ENCODE results near the gene SMTN. TPM values are rescaled to one million over a fixed set of nuclear protein-coding genes. Genes with fewer than 3 reads are reported as not detected.
"Not testable (repeated sequence)": the region's sequence is repeated elsewhere in the genome, so short reads cannot be mapped to it uniquely, and the experiment has no call there.

Gene SMTN
- total RNA-seq, 1 donor from 2014 or later, result 210 TPM

DNA sequence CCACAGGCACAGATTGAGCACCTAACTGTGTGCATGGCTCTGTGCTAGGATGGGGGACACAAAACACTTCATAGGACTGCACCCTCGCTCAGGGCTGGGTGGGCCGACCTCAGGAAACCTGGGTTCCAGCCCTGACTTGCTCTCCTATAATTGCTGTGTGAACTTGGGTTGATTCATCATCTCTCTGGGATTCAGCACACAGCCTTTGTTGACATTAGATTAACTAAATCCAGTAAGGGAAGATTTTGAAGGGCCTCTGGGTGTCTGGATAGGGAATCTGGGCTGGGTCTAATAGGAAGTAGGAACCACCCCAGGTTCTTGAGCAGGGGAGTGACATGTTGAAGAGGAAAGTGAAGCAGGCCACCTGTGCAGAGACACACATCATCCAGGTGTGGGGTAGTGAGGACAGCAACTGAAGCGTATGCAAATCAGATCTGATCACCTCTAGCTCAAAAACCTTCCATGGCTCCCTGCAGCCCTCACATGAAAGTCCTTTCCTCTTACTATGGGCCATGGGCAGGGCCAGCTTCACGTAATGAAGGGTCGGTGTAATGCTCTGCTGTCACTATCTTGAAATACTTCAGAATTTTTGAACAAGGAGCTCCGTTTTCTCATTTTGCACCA, 11.3 kb upstream of the SMTN start:
- DNase-seq (ENCODE audit: low read depth), result not testable (repeated sequence)

DNA sequence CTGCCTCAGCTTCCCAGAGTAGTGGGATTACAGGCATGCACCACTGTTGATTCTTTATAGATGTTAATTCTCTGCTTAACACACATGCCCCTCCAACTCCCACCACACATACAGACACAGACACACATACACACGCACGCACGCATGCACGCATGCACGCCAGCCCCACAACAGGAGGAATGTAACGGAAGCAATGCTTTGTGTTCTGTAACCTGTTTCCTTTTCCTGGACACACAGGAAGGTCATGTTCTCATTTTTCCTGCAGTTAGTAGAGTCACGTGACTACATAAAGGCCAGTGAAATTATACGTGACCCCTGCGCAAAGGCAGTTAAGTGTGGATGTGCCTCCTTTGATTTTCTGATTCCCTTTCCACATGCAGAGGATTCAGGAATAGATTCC, 8.0 kb upstream of the SMTN start:
- DNase-seq (ENCODE audit: low read depth), result not testable (repeated sequence)

DNA sequence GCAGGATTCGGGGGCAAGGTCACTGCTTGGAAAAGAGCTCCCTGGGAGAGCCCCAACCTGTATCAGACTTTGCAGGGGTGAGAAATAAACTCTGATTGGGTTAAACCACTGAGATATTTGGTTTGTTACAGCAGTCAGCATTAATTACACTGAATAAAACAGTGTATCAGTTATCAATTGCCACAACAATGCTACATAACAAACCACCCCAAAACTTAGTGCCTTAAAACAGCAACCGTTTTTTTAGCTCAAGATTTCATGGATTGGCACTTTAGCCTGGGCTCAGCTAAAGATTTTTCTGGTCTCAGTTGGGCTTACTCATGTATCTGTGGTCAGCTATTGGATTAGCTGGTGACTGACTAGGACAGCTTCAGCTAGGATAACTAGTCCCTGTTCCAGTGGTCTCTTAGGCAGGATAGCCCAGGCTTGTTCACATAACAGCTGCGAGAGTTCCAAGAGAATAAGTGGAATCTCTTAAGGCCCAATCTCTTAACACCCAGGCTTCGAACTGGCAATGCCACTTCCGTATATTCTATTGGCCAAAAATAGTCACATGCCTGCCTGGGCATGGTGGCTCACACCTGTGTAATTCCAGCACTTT, 7.5 kb upstream of the SMTN start:
- peak; percentile 46 for DNase-seq (ENCODE audit: low read depth)

DNA sequence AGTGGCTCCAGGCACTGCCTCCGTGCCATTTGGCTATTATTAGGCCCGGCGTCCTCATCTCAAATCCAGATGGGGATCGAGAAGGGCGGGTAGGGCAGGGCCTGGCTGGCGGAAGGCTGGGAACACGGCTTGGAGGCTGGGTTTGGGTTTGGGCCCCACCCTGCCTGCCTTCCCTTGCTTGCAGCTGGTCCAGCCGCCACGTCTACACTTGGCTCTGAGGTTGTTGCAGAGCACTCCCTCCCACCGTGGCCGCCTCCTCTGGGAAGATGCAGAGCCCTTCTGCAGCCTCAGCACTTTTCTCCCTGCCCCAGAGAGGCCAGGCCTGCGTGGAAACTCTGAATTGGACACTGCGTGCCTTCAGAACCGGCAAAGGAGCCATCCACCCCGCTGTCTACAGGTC, 5.2 kb upstream of the SMTN start:
- peak; percentile 68 for DNase-seq (ENCODE audit: low read depth)

DNA sequence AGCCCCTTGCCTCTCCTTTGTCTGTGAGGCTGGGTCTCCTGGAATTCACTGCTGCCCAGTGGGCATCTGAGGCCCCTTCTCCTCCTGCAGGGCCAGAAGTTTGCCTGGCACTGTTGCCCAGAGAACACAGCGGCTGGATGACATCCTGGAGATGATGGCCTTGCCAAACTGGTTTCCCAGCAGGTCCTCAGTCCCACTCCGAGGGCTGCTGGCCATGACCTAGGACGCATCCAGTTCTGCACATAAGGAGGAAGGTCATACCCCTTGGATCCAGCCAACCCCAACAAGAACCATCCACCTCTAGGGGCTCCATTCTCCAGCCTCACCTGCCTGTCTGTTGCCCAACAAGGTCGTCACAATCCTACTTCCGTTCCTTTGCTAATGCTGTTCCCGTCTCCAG, 3.4 kb upstream of the SMTN start:
- no peak for DNase-seq (ENCODE audit: low read depth)

DNA sequence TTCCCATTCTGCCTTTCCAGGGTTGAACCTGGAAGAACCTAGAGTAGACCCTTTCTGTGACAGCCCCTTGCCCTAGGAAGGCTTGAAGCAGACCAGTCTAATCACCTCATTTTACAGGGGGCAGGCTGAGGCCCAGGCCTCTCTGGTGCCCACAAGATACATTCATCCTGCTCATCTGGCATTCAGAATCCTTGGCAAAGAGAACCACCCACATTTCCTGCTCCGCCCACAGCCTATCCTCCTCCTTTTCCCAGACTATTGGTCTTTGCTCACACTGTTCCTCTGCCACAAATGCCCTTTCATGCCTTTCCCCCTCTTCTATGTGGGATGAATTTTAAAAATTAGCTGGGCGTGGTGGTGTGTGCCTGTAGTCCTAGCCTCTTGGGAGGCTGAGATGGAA, 2.7 kb upstream of the SMTN start:
- DNase-seq (ENCODE audit: low read depth), result not testable (repeated sequence)

DNA sequence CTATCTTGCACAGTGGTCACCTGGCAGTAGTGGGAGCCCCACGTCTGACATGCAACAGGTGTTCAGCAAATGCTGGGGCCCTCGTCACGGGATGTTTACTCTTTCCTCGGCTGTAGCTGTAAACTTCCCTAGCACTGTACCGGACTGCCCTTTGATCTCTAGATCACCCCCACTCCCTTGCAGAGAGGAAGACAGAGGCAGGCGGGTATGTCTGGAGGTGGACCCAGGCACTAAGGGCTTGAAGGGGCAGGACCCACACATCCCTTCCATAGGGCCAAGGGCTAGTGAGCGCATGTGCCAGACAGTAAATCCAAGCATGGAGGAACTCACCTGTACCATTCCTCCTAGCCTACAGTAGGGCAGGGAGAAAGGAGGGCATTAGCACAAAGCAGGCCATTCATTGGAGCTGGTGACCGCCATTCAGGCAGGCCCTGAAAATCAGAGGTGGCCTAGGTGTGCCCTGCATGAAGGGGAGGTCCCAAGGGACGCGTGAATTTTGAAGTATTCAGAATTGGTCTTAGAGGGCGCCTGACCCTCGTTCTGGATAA, 1.9 kb upstream of the SMTN start:
- DNase-seq (ENCODE audit: low read depth), result no peak

DNA sequence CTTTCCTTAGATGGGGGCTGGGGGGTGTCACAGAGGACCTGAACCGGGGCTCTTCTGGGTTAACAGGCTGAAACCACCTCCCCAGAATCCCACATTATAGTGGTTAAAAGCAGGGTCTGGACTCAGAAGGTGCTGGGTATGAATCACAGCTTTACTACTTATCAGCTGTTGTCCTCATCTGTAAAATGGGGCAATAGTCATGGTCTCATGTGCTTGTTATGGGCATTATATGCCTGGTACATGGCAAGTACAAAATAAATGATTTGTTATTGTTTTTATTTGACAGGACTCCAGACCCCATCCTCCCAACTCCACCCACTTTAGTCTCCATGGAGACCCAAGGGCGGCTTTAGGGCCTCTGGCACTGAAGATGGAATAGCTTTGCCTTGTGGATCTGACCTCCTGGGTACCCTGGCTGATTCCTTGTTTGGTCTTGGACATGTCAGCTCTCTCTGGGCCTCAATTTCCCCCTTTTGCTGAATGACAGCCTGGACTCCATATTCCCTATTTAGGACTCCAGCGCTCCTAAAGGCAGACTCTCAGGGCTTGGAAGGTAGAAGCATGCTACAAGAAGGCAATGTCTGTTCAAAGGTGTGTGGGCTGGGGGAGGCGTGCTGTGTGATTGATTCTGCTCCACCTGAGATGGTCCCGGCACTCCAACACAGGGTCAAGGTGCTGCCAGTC, 812 bp upstream of the SMTN start:
- no peak for DNase-seq (ENCODE audit: low read depth)

DNA sequence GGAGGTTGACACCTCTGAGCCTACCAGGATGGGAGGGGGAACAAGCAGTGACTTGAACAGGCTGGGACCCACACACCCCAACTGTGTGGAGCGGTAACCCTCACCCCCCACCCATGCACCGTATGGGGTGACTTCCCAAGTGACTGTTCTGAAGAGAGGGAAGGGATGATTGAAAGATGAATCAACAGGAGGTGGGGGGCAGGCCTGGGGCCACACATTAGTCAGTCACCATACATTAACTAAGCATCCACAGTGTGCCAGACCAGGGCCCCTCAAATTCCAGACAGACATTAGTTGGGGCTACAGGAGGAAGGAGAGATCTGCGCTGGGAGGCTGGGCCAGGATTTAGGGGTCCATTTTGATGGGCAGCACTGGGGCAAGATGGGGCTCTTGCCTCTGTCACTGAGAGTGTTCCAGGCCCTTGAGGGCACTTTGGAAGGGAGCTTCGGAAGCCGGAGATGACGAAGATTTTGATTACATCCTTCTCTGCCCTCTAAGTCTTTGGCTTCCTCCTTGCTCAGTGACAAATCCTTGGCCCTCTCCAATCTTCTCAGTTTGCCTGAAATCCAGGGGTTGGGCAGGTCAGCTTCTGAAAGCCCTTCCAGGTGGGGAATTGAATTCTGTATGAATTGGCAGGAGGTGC, 966 bp downstream of the SMTN start:
- peak; percentile 29 for DNase-seq (ENCODE audit: low read depth)

DNA sequence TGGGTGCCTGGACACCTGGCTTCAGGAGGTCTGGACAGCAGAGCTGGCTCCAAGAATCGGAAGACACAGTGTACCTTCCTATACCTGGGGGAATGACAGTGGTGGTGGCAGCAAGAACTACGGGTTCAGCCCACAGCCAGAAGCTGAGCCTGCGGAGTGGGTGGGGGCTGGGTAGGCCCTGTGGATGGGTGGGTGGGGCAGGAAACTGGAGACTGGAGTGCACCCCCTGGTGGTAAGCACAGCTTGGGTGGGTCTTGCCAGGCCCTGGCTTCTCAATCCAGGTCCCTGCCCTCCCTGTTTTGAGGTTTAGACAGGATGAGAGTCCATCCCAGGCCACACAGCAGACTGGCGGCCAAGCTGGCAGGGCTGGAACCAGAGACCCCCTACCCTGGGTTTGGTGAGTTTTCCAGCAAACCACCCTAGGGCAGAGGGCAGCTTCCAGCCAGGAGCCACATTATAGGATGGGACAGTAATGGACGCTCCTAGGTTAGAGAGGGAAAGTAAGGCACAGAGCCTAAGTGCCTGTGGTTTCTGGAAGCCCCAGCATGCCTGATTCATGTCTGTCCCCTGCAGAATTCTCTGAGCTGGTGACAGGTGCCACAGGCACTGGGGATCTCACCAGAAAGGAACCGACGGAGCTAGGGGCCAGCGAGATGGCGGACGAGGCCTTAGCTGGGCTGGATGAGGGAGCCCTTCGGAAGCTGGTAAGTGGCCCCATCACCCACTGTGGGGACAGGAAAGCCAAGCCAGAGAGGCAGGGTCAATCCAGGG, 1.7 kb downstream of the SMTN start:
- DNase-seq (ENCODE audit: low read depth), result peak; percentile 92

DNA sequence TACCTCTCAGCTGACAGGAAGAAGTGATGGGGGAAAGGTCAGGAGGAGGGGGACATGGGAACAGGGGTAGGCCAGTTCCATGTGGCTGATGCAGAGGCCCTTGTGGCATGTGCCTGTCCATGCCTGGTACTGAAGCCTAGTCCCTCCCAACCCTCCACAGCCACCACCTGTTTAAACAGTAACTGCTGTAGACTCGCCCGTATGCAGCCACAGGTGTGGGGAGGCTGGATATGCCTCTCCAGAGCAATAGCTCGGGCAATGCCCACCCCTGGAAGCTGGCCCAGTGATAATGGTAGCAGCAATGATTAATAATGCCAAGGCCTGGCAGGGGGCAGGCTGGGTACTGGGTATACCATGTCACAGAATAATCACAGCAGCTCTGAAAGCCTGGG, 2.3 kb downstream of the SMTN start:
- peak; percentile 78 for DNase-seq (ENCODE audit: low read depth)

DNA sequence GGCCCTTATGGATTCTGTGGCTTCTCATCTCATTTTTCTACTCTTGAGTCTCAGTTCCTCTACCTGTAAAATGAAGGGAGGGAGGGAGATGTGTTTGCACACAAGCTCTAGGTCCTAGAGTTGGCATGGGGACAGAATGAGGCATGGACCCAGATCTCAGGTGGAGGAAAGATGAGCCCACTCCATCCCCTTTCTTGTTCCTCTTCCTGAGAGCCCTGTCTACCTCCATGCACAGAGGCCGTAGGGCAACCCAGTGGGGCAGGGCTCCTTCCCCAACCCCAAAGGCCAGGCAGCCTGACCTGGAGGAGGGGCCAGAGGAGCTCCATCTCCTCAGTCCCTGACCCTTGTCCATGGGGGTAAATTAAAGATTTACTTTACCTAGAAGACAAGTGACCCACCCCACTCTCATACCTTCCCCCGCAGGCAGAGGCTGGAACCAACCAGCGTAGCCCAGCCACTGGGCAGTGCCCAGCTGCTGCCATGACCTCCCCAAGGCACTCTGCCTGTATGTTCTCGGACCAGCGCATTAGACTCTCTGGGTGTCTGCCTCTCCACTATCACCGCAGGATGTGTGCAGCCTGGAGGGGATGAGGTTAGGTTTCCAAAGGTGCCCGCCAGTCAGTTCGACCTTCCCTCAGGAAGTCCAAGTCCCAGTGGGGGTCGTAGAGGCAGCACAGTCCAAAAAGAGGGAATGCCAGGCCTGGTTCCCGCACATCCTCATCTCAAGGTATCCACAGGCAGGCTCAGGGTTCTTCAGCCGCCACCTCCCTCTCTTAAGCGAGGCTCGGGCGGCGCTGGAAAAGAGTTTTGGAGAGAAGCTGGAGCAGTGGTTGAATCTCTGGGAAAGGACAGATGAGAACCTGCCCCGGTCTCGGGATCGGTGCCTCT, 3.0 kb downstream of the SMTN start:
- peak; percentile 55 for DNase-seq (ENCODE audit: low read depth)

DNA sequence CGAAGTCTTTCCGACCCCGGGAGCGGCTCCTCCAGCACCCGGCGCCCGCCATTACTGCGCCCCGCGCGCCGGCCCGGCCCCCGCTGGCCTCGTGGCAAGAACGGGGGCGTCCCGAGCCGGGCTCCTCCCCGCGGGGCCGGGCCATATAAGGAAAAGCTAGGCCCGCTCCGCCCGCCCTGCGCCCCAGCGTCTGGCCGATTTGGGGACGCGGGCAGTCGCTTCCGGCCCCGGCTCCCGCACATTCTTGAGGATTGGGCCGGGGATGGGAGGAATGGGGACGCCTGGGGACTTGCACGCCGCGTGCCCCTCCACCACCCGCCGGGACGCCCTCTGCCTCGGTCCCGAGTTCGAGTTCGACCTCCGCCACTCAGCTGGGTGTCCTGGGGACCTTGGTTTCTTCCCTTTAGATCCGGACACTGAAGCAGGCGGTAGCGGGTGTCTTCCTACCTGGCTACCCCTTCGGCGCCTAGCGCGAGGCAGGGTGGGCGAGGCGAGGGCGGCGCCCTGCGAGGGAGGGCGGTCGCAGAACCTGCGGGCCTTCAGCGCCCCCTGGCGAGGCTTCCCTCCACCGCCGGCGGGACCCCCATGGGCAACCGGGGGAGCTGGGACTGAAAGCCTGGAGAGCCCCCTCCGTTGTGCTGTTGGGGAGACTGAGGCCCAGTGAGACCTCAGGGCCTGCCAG, 3.8 kb downstream of the SMTN start:
- DNase-seq (ENCODE audit: low read depth), result peak; percentile 95

DNA sequence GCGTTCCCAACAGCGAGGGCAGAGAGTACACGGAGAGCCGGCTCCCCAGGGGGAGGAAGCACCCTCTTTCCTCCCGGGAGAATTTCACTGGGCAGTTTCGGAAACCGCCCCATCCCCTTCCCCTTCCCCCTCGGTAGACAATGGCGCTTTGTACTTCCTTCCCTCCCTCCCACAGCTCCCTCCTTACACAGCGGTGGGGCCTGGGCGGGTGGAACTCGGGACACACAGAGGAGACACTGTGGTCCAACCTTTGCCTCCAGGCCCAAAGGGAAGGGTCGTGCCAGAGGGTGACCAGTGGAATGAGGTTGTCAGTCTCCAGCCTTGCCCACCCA, 4.3 kb downstream of the SMTN start:
- DNase-seq (ENCODE audit: low read depth), result no peak

DNA sequence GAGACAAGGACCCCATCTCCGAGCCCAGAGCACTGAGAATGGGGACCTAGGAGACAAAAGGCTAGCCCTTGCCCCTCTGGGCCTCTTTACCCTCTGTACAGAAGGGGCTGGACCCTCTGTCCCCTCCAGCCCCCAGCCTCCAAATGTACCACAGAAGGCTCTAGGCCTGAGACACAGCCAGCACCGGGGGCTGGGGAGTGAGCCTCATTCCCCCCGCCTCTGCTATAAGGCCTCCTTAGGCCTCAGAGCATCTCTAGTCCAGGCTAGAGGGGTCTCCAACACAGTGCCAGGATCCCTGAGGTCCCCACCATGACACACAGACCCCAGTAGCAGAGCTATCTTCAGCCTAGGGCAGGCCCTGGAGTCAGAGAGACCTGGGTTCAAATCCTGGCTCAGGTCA, 4.8 kb downstream of the SMTN start:
- DNase-seq (ENCODE audit: low read depth), result no peak

DNA sequence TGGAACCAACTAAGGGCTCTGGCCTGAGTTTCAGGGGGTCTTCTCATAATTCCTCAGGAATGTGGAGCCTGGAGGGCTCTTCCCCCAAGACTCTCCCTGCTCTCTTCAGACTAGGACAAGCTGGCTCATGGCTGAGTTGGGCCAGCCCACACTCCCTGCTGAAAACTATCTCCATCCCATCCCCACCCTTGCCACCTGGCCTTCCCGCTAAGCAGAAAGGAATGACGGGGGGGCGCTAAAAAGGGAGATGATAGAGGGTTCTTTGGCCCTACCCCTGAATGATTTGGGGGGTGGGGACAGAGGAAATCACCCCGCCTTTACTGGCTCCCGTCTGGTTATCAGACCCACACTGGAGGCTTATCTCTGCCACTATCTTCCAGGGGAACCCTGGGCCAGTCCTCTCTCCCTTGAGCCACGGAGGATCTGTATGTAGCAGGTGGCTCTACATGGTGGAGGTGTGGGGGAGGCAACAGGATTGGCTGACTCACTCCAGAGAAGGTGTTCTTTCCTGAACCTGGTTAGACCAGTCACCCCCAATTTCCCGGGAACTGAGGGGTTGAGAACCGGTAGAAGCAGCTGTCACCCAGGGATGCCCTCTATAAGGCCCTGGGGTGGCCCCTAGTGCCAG, 5.7 kb downstream of the SMTN start:
- peak; percentile 68 for DNase-seq (ENCODE audit: low read depth)

DNA sequence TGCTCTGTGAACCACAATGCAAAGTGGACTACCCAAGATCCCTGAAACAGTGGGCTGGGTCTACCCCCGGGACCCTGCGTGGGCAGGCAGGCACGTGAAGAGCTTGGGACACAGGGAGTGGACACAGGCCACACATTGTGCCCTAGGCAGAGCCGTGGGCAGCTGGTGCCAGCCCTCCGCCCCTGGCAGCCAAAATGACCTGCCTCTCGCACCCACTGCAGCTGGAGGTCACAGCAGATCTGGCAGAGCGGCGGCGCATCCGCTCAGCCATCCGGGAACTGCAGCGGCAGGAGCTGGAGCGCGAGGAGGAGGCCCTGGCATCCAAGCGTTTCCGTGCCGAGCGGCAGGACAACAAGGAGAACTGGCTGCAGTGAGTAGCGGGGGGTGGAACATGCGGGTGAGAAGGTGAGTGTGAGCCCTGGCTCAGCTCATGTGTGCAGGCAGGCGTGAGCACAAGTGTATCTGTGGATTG, 6.7 kb downstream of the SMTN start:
- no peak for DNase-seq (ENCODE audit: low read depth)

DNA sequence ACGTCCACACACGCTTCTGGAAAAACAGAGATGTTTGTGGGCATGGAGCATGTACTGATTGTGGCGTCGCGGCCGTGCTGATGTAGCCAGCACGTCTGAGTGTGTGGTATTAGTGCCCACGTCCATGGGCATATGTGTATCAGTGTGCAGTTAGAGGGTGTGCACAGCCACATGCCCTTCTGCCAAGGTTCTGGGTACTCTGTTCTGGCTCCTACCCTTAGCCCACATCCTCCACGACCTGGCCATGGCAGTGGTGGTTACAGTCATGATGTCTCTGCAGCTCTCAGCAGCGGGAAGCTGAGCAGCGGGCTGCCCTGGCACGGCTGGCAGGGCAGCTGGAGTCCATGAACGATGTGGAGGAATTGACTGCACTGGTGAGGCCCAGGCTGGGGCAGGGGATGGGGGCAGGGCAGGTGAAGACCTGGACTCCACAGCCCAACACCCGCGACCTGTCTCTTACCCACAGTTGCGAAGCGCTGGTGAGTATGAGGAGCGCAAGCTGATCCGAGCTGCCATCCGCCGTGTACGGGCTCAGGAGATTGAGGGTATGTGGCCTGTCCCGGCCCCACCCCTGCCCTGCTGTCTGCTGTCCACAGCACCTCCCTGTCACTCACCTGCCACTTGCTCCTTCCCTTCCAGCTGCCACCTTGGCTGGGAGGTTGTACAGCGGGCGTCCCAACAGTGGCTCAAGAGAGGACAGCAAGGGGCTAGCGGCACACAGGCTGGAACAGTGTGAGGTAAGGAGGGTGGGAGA, 7.3 kb downstream of the SMTN start:
- no peak for DNase-seq (ENCODE audit: low read depth)
